ENCODE results near the gene PDXK. TPM values are rescaled to one million over a fixed set of nuclear protein-coding genes. Genes with fewer than 3 reads are reported as not detected.

PDXK gene
- total and polyA plus RNA-seq, 2 of the 13 experiments (the other 11 are each of a cell fraction or from before 2014, with no cell fraction given): 114 to 184 TPM

GRCh38 chr21:43719748-43720538 is 1.0 kb downstream of the PDXK start (continued):
- peak; percentile 21; the same call in 1 of the 2 replicates for TF ChIP-seq ZZZ3 (CRISPR knock-in tag; IDR thresholded peaks at IDR 0.05; ENCODE audit: borderline replicate concordance)
- TF ChIP-seq MZF1 (CRISPR knock-in tag; IDR thresholded peaks at IDR 0.05; ENCODE audit: borderline replicate concordance): no peak
- peak; percentile 71 for TF ChIP-seq TBX2 (CRISPR knock-in tag; IDR thresholded peaks at IDR 0.05; ENCODE audit: borderline replicate concordance)
- TF ChIP-seq ZBTB10 (CRISPR knock-in tag; IDR thresholded peaks at IDR 0.05; ENCODE audit: borderline replicate concordance): no peak
- no peak for TF ChIP-seq RELA (CRISPR knock-in tag; IDR thresholded peaks at IDR 0.05)
- TF ChIP-seq ZSCAN21 (CRISPR knock-in tag; IDR thresholded peaks at IDR 0.05; ENCODE audit: borderline replicate concordance): 0 out of 2 replicates have a peak, but pooled peaks have one; percentile 15
- TF ChIP-seq TAF1 (CRISPR knock-in tag; IDR thresholded peaks at IDR 0.05): peak; percentile 15; the same call in 1 of the 2 replicates
- peak; percentile 30 for TF ChIP-seq AGO2 (optimal IDR thresholded peaks at IDR 0.05; ENCODE audit: low read depth, low read length)
- TF ChIP-seq ZNF639 (CRISPR knock-in tag; conservative IDR thresholded peaks at IDR 0.05): no peak
- peak; percentile 24; the same call in 1 of the 2 replicates for TF ChIP-seq ZNF180 (CRISPR knock-in tag; IDR thresholded peaks at IDR 0.05; ENCODE audit: borderline replicate concordance, low read depth)
- TF ChIP-seq KMT2B (CRISPR knock-in tag; IDR thresholded peaks at IDR 0.05): no peak
- no peak for TF ChIP-seq MIXL1 (CRISPR knock-in tag; IDR thresholded peaks at IDR 0.05)
- 0 out of 2 replicates have a peak, but pooled peaks have one; percentile 1 for TF ChIP-seq CENPT (CRISPR knock-in tag; IDR thresholded peaks at IDR 0.05; ENCODE audit: low read depth)
- TF ChIP-seq ZNF513 (CRISPR knock-in tag; conservative IDR thresholded peaks at IDR 0.05): no peak
- no peak for TF ChIP-seq HNF4G (IDR thresholded peaks at IDR 0.05; ENCODE audit: borderline replicate concordance, low read depth, low read length)
- no peak for TF ChIP-seq HNF4G (CRISPR knock-in tag; IDR thresholded peaks at IDR 0.05; ENCODE audit: borderline replicate concordance, low read depth)
- no peak for TF ChIP-seq TIGD3 (CRISPR knock-in tag; IDR thresholded peaks at IDR 0.05; ENCODE audit: borderline replicate concordance)
- no peak for TF ChIP-seq ZNF776 (CRISPR knock-in tag; IDR thresholded peaks at IDR 0.05)
- TF ChIP-seq ZNF7 (CRISPR knock-in tag; IDR thresholded peaks at IDR 0.05): no peak
- TF ChIP-seq SP5 (CRISPR knock-in tag; IDR thresholded peaks at IDR 0.05; ENCODE audit: borderline replicate concordance, low read depth): no peak
- TF ChIP-seq ZMAT5 (CRISPR knock-in tag; IDR thresholded peaks at IDR 0.05; ENCODE audit: borderline replicate concordance, low read depth): no peak
- no peak for TF ChIP-seq FOXK2 (IDR thresholded peaks at IDR 0.05)
- no peak for TF ChIP-seq FOXP1 (IDR thresholded peaks at IDR 0.05)
- TF ChIP-seq FOXP1 (CRISPR knock-in tag; IDR thresholded peaks at IDR 0.05): no peak

Data from HepG2 (cell line).